Psoas muscle (tissue), 8 donors: Measurements from ENCODE around the gene SACS. TPM values are rescaled to one million over a fixed set of nuclear protein-coding genes. Genes with fewer than 3 reads are reported as not detected.

Experiments
- ATAC-seq, 4 donors: fragments of 200-7000 bp; cut with Tn5 transposase; one replicate each; pipeline ENCODE4 v1.9.1; 2020; ENCODE audit warnings: moderate library complexity in 3 of 4, mild to moderate bottlenecking in 2 of 4
- DNase-seq, 2 donors: peaks; one replicate each; pipeline ENCODE4 v3.0.0-alpha.2; 2020
- H3K27ac ChIP-seq: fragments of 200-600 bp; one replicate; pipeline ENCODE4 v1.8.0; 2022
- H3K27me3 ChIP-seq, 3 donors: fragments of 200-600 bp in 1 of 3; one replicate each; pipeline versions ENCODE4 v1.6.1 to v1.8.0; 2013 to 2022; ENCODE audit warnings: low read length in 2 of 3, mild to moderate bottlenecking in 2 of 3, moderate library complexity in 1 of 3; ENCODE audit not compliant: insufficient read depth in 3 of 3
- H3K36me3 ChIP-seq, 2 donors: fragments of 200-600 bp in 1 of 2; one replicate each; pipeline versions ENCODE4 v1.6.1 to v1.8.0; 2013 to 2022; ENCODE audit warnings: low read depth in 1 of 2, mild to moderate bottlenecking in 1 of 2, moderate library complexity in 1 of 2; ENCODE audit not compliant: insufficient read depth in 1 of 2
- H3K4me1 ChIP-seq: fragments of 200-600 bp; one replicate; pipeline ENCODE4 v1.8.0; 2022
- H3K4me3 ChIP-seq: fragments of 200-600 bp; one replicate; pipeline ENCODE4 v1.8.0; 2022; ENCODE audit warnings: mild to moderate bottlenecking
- H3K9me3 ChIP-seq: fragments of 200-600 bp; one replicate; pipeline ENCODE4 v1.8.0; 2022
- CTCF ChIP-seq: fragments of 200-600 bp; IDR thresholded peaks from one replicate; pipeline ENCODE4 v1.8.0; 2022; ENCODE audit warnings: antibody characterized with exemption
- whole genome bisulfite sequencing, 3 donors: extraction: QIAGEN DNeasy Blood & Tissue Kit; methylation state at CpG; one replicate each; pipeline versions ENCODE4 v1.1.6 to v1.1.7; 2013; 5-methylcytosine and 5-hydroxymethylcytosine counted together
- intact Hi-C, 2 donors: fragments of 100-400 bp; cut with DNase I; formaldehyde crosslinking; loops; one replicate each; pipeline versions ENCODE4 v1.11.0 to v1.14.2; 2022
- polyA plus RNA-seq, 3 donors: library from polyadenylated mRNA; stranded (reverse); fragments of 200-250 nt; gene quantifications; one replicate each; pipeline ENCODE4 v1.2.3, GENCODE V29; 2013
- total RNA-seq, 4 donors: library from RNA; stranded (reverse); fragmentation: NEBNext Ultra II Directional in 2 of 4; extraction: Animal tissue kit (Norgen Biotek cat#: 25700) in 2 of 4; gene quantifications; one replicate each; pipeline versions ENCODE4 v1.2.1 to v1.2.4, GENCODE V29; 2021 to 2023
- donor health status: healthy with polysubstance abuse.
- donor health status: DM: no; HTN: no; CAD: no; lungs with moderate emphysema.
- donor health status: Bipolar disorder and iron deficiency.
- donor health status: healthy.
- donor health status: DM: yes; HTN: yes; CAD: no.
- donor health status: DM: no; HTN: no; CAD: no.
- donor health status: DM: no; HTN: no; CAD: no.
- donor health status: DM: yes; HTN: yes; CAD: no.

SACS gene
- total and polyA plus RNA-seq, 7 donors: 6.3 to 56.1 (median 17.3) TPM

GRCh38 chr13:23437916-23438315, 4.4 kb upstream of the SACS start:
- ATAC-seq: no peak
- 75 to 83% (median 82%) methylated on average over 4 of the region's 4 CpGs for WGBS, 3 donors
- H3K36me3 ChIP-seq: no peaks in the 10 kb centered on the region
- no peaks in the 10 kb centered on the region for H3K9me3 ChIP-seq
- no peak overlapping the region for H3K4me3 ChIP-seq
- no peak for TF ChIP-seq CTCF
- no peak for DNase-seq
- no peak overlapping the region for H3K27ac ChIP-seq
- no peaks in the 10 kb centered on the region for H3K27me3 ChIP-seq
- intact Hi-C loops: no loop called here
- H3K4me1 ChIP-seq: peaks cover 21% of the 10 kb centered on the region

GRCh38 chr13:23436680-23437079, 3.2 kb upstream of the SACS start:
- no peak overlapping the region for H3K4me3 ChIP-seq
- ATAC-seq (peak in 3 of 4 donors; percentile 14 to 56 (median 26)), DNase-seq (no peak)
- H3K27ac ChIP-seq: no peak overlapping the region
- no peaks in the 10 kb centered on the region for H3K9me3 ChIP-seq
- H3K36me3 ChIP-seq: no peaks in the 10 kb centered on the region
- intact Hi-C loops: no loop called here
- H3K4me1 ChIP-seq: peaks cover 30% of the 10 kb centered on the region
- 43 to 67% (median 50%) methylated on average over 5 of the region's 5 CpGs for WGBS, 3 donors
- H3K27me3 ChIP-seq: no peaks in the 10 kb centered on the region
- TF ChIP-seq CTCF: no peak

- no peak for TF ChIP-seq CTCF
- H3K36me3 ChIP-seq: no peaks in the 10 kb centered on the region
- 57 to 66% (median 64%) methylated on average over 4 of the region's 4 CpGs for WGBS, 3 donors
- H3K27ac ChIP-seq: no peak overlapping the region
- H3K4me3 ChIP-seq: peak overlapping the region; percentile 75
- ATAC-seq: no peak
- intact Hi-C loops: loop anchor here in 1 of 2 donors (5.0 kb wide), 1 partner anchor 57 kb away; no protein-coding TSS in a partner anchor
- H3K27me3 ChIP-seq: no peaks in the 10 kb centered on the region
- peaks cover 42% of the 10 kb centered on the region for H3K4me1 ChIP-seq
- H3K9me3 ChIP-seq: no peaks in the 10 kb centered on the region
- DNase-seq: no peak
These were observed 989 bp upstream of the SACS start for GRCh38 chr13:23434491-23434890.

DNA sequence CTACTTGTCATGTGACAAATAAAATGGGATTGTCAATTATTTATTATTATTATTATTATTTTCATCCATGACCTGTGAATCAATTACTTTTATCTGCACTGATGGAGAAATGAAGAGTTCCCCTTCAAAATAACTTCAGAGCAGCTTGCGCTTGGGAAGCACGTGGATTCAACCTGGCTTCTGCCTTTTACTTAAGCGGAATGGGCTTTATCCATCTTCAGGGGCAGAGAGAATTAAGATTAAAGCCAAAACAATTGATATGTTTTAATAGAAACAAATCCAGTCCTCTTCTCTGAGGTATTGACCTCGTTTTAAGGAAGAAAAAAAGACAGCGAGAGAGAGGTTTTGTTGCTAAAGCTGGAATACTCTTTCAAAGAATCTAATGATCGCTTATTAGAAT, 876 bp downstream of the SACS start:
- H3K27ac ChIP-seq: peak overlapping the region; percentile 82
- H3K9me3 ChIP-seq: no peaks in the 10 kb centered on the region
- WGBS, 3 donors: 20 to 30% (median 23%) methylated on average over 6 of the region's 6 CpGs
- no peaks in the 10 kb centered on the region for H3K27me3 ChIP-seq
- TF ChIP-seq CTCF: no peak
- no peaks in the 10 kb centered on the region for H3K36me3 ChIP-seq
- peaks cover 56% of the 10 kb centered on the region for H3K4me1 ChIP-seq
- intact Hi-C loops: loop anchor here in 1 of 2 donors (5.0 kb wide), 1 partner anchor 55 kb away; no protein-coding TSS in a partner anchor
- H3K4me3 ChIP-seq: peak overlapping the region; percentile 75
- DNase-seq (no peak), ATAC-seq (no peak)

GRCh38 chr13:23430664-23431063, 2.8 kb downstream of the SACS start:
- peak overlapping the region; percentile 82 for H3K27ac ChIP-seq

More at GRCh38 chr13:23430664-23431063, 2.8 kb downstream of the SACS start:
- no peaks in the 10 kb centered on the region for H3K36me3 ChIP-seq
- DNase-seq (no peak), ATAC-seq (no peak)
- no peaks in the 10 kb centered on the region for H3K27me3 ChIP-seq
- intact Hi-C loops: loop anchor here in 1 of 2 donors (5.0 kb wide), 1 partner anchor 53 kb away; no protein-coding TSS in a partner anchor
- no peaks in the 10 kb centered on the region for H3K9me3 ChIP-seq
- WGBS, 3 donors: 37 to 56% (median 38%) methylated on average over 5 of the region's 5 CpGs
- peaks cover 58% of the 10 kb centered on the region for H3K4me1 ChIP-seq
- peak overlapping the region; percentile 75 for H3K4me3 ChIP-seq
- no peak for TF ChIP-seq CTCF
